A549 treated with CORT108297 at 1 μM for 4 hours (cell line): ENCODE data around the gene HAX1. TPM values are rescaled to one million over a fixed set of nuclear protein-coding genes. Genes with fewer than 3 reads are reported as not detected.

Experiments used
- total RNA-seq: library from RNA; stranded (reverse); fragments of 200-300 nt; extraction: Qiagen RNA extraction; gene quantifications from 5 replicates; pipeline ENCODE4 v1.2.3, GENCODE V29; 2022

The HAX1 gene
- 93.9 to 107 TPM (median 96.3 TPM) in 5 replicates for total RNA-seq

GRCh38 chr1:154272217-154272998 is at the start of gene HAX1:
HAX1 (plus strand) TSS chr1:154272629; CDS start chr1:154272724, 95 bp downstream.

GRCh38 chr1:154320882-154321608 is 48.6 kb downstream of the HAX1 start, which contains the start of gene AQP10:
AQP10 (plus strand) TSS chr1:154321093; CDS start chr1:154321156, 63 bp downstream.

GRCh38 chr1:154324669-154325582 is 52.5 kb downstream of the HAX1 start, which contains the start of gene ATP8B2:
ATP8B2 (plus strand) TSS chr1:154325525; CDS start chr1:154328142, 2,617 bp downstream.

Other genes starting within 250 kb of the HAX1 start
- gene NUP210L, start 117.6 kb upstream of the HAX1 start, total RNA-seq = not detected in 5 replicates
- 424 to 619 TPM (median 471 TPM) in 5 replicates for gene TPM3, start 80.5 kb upstream of the HAX1 start, total RNA-seq
- gene CFAP141, start 66.3 kb upstream of the HAX1 start, total RNA-seq = 0.29 TPM in 1 of 5 replicates, not detected in the others
- 107 to 115 TPM (median 112 TPM) in 5 replicates for gene UBAP2L, start 51.7 kb upstream of the HAX1 start, total RNA-seq
- not detected in 5 replicates for gene AQP10, start 48.5 kb downstream of the HAX1 start, total RNA-seq
- gene ATP8B2, start 52.9 kb downstream of the HAX1 start, total RNA-seq = 27.7 to 38.3 TPM (median 35.1 TPM) in 5 replicates
- gene IL6R, start 132.7 kb downstream of the HAX1 start, total RNA-seq = 16.8 to 23.9 TPM (median 18.5 TPM) in 5 replicates
- gene TDRD10, start 229.6 kb downstream of the HAX1 start, total RNA-seq = not detected in 5 replicates
- 0.05 to 0.19 TPM (median 0.06 TPM) in 5 replicates for gene SHE, start 229.8 kb downstream of the HAX1 start, total RNA-seq